Prostate gland (tissue), 2 donors: ENCODE data around the gene TTPAL.

ENCODE experiments used
- POLR2A ChIP-seq: fragments of 450-650 bp; IDR thresholded peaks from one replicate; pipeline ENCODE4 v1.6.1; 2016; ENCODE audit warnings: antibody characterized with exemption, mild to moderate bottlenecking
- TF ChIP-seq, protein P1 (sequence below), 4 experiments: fragments of 200-600 bp in 2 of 4; fragments of 450-650 bp in 2 of 4; sonication (generic) in 2 of 4; IDR thresholded peaks; 1 replicate in 3 of 4; 2 replicates in 1 of 4; pipeline ENCODE4 v1.5.1; 2016 to 2019; ENCODE audit warnings: antibody characterized with exemption in 4 of 4, mild to moderate bottlenecking in 2 of 4, moderate library complexity in 2 of 4

DNA sequence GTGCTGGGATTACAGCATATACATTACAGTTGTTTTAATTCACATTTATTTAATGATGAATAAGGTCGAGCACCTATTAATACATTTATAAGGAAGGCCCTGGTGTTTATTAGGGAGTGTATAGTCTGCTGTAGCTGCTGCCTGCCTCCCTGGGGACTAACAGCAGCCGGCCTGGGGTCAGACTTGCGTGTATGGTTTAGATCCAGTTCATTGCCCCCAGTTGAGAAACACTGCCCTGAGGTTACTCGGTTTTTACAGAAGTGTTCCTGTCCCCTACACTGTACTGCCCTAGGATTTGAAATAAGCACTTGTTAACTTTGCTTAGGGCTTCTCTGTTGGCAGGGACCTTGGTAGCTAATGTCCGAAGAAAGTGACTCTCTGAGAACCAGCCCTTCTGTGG, 4.0 kb downstream of the TTPAL start:
- TF ChIP-seq POLR2A, result no peak
- TF ChIP-seq, protein P1, sequence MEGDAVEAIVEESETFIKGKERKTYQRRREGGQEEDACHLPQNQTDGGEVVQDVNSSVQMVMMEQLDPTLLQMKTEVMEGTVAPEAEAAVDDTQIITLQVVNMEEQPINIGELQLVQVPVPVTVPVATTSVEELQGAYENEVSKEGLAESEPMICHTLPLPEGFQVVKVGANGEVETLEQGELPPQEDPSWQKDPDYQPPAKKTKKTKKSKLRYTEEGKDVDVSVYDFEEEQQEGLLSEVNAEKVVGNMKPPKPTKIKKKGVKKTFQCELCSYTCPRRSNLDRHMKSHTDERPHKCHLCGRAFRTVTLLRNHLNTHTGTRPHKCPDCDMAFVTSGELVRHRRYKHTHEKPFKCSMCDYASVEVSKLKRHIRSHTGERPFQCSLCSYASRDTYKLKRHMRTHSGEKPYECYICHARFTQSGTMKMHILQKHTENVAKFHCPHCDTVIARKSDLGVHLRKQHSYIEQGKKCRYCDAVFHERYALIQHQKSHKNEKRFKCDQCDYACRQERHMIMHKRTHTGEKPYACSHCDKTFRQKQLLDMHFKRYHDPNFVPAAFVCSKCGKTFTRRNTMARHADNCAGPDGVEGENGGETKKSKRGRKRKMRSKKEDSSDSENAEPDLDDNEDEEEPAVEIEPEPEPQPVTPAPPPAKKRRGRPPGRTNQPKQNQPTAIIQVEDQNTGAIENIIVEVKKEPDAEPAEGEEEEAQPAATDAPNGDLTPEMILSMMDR (IDR thresholded peaks at IDR 0.05), result no peak
